Dedifferentiated amniotic fluid mesenchymal stem cell (primary cell): ENCODE results near the gene PPFIBP2.

Source experiments
- DNase-seq: peaks from one replicate; pipeline ENCODE4 v3.0.0-alpha.2; 2016; ENCODE audit errors: extremely low spot score

Gene PPFIBP2

DNA sequence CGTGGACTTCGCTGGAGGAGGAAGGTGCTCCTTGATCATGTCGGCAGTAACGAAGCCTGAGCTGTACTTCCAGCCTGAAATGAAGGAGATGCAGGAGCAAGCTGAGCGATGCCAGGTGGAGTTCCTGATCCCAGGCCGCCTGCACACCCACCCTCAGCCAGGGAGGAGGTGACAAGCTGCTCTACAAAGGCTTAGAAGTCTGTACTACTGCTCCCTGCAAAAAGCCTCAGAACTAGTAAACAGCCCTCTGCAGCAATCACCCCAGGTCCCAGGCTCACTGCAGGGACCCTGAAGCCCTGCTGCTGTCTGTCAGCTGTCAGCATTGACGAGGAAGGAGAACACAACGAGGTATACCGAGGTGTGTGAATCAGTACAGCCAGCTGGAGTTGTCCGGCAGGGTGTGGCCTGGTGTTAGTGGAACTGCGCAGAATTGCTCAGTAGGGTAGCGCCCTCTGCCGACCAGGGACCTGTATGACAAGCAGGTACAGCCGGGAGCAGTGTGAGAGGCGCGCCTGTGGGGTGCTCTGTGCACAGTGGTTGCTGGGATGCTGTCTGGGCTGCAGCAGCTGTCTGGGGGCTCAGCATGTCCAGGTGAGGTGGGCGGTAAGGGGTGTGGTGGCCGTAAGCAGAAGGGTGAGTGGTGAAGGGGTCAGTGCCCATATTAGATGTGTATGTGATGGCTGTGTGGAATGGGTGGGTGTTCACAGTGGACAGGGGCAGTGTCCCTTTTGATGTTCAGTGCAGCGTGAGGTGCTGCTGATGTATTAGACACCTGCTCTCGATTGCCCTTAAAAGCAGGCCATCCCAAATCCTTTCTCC lies 151.9 kb downstream of the PPFIBP2 start:
- DNase-seq = peak; percentile 40

DNA sequence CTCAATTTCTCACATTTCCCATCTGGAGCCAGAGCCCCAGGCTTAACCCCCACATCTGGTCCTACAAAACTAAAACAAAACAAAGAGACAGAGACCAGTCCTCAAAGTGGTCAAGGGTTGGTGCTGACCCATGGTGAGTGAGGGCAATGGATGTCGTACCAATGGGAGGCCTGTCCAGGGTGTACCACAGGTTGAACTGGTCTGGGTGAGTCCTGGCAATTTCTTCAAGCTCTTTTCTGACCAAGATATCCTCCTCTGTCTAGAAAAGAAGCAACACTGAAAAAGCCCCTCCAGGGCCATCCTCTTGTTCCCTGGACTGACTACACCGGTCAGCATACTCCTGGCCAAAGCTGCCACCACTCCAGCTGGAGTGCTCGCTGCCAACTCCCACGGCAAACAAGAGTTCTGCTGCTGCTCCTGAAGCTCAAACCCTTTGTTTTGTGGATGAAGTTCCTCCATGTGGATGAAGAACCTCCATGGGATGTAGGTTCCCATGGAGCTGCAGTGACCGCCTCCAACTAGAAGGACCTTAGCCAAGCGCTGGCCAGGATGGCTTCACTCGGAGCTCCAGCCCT lies 152.6 kb downstream of the PPFIBP2 start:
- DNase-seq = no peak

DNA sequence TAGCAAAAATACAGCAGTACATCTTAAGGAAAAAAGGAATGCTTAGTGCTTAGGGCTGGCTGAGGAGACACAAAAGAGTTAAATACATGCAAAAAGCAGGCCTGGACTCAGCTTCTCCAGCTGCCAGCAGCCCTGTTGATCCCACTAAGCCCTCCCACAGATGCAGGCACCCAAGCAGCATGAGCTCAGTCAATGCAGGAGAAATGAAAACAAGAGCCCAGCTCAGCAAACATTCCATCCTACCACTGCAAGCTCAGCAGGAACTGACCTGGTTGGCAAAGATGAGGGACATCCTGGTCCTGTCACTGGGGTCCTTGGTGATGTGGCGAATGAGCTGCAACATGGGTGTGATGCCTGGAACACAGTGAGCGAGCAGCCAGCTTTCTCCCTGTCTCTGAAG lies 153.7 kb downstream of the PPFIBP2 start:
- DNase-seq = no peak

DNA sequence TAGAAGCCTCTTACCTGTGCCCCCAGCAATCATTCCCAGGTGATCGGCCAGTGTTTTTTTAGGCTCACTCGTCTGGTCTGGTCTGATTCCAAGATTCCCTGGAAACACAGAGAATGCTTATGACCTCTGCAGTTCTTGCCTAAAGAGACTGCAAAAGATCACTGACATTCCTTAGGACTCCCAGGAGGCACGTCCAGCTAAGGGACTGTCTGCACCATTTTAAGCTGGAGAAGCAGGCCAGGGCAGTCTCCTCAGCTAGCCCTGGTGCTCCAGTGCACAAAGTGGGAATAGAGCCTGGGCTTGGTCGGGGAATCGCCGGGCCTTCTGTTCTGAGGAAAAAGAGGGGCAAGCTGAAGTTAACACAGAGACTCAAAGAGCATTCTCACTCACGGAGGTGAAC lies 154.7 kb downstream of the PPFIBP2 start:
- DNase-seq = no peak

DNA sequence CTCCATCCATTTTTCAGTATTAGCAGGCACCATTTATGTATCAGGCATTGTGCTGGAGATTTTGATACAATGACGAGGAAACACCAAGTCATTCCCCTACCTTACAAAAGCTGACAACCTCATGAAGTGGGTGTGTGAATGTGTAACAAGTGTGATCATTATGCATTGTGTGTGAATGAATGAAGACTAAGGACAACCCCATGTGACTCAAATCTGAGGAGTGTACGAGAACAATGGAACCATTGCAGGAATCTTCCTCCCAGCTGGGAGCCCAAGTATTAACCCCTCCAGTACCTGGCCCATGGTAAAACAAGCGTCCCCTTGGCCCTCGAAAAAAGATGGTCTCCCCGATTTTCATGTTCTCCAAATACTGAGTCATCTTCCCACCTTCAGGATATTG lies 155.1 kb downstream of the PPFIBP2 start:
- DNase-seq = no peak

DNA sequence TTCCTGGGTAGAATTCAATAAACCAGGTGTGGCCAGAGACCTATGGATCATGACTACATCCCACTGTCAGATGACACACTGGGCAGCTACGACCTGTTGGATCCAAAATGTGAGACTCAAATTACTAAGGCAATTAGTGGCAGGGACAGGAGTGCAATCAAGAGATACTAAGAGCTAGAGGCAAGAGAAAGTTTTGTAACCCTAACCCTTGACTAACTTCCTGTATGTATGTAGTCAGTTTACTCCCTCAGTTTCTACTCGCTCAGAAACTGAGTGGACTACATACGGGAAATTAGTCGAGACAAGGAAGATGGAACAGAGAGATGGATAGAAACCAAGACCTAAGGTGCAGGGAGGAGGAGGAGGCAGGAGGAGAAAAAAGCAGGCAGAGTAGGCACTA lies 156.8 kb downstream of the PPFIBP2 start:
- DNase-seq = no peak

DNA sequence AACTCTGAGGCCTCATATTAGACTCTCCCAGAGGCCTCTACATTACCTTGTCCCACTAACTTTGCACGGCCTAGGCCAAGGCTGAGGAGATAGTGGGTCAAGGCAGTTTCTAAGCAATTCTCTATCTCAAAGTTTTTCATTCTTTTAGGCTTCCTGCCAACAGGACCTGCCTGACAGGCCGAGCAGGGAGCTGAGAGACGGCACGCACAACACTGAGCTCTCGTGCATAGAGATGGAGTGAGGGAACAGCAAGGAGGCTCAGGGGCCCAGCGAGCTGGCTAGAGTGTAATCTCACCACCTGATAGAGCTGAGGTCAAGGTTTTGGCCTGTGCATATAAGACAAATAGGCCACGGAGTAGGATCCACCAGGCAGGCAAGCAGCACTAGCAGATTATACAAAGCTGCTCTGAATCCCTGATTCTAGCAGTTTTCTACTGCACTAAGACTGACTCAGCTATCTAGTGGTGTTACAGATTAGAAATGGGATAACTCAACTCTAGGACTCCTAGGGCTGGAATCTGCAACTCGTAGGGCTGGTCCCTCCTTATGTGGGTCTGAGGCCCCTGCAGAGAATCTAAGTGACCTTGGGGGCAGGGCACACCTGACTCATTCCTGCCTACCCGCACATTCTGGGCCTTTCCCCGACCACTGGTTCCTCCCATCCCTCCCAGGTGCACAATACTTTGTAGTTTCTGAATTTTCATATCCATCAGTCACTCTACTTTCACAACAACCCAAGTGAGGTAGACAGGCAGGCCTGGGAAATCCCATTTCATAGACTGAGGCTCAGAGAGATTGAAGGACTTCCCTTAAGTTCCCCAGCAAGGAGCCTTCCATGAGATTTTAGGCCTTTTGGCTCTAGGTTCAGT lies 157.8 kb downstream of the PPFIBP2 start:
- DNase-seq = no peak

DNA sequence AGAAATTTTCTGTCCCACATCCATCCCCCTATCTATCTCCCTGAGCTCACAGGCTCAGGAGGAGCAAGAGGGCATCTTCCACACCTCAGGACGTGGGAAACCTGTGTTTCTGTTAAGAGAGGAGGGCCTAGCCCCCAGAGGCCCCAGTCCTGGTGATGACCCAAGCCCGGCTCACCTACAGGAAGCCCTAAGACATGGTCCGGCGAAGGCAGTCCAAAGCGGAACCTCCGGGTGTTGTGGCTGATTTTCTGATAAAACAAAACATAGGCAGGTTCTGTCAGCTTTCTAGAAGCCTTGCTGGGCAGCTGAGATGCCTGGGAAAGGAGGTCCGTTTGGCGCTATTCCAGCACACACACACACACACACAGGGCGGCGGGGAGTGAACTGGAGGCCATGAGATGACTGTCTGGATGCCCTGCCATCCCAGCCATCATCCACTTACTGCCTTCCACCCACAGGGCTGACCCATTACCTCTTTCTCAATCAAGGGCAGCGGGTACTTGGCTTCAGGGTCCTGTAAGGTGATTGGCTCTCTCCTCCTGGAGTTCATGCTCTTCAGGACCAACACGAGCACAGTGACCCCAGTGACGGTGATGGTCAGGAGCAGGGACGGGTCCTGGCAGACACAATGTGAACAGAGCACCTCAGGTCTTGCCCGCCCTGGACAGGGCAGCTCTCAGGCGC lies 158.6 kb downstream of the PPFIBP2 start:
- no peak for DNase-seq

DNA sequence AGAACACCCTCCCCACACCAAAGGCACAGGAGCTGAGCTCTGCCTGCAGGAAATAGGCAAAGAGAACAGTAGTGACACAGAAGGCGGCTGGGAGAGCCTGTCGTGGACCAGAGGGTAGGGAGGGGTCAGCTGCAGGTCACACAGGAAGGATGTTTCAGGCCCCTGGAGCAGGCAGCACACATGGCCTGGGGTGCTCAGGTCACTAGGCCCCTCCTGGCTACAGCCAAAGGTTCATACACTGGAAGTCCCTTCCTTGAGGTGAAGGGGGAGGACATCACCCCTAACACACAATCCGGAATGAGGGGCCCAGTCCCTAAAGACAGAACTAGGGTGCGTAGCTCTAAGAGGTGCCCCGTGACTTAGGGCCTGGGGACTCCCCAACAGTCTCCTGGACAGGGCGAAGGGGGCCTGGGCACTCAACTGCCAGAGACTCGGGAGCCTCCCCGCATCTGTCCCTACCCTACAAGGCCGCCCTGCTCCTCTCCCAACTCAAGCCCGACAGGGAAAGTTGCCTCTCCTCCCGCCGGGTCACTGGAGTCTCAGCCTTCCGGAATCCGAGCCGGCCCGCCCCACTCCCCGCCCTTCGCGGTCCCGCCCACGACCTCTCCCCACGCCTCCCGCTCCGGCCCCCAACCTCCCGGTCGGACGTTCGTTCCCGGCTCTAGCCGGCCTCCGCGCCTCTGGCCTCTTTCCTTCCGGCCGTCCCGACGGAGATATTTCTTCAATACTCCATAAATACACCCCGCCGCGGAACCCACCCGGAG lies 159.3 kb downstream of the PPFIBP2 start, which contains the start of gene CYB5R2:
Gene CYB5R2, minus strand, starts transcription at position 541 of the 764 bp plus-strand sequence. CDS start 675 bp downstream, outside the sequence.
- no peak for DNase-seq

DNA sequence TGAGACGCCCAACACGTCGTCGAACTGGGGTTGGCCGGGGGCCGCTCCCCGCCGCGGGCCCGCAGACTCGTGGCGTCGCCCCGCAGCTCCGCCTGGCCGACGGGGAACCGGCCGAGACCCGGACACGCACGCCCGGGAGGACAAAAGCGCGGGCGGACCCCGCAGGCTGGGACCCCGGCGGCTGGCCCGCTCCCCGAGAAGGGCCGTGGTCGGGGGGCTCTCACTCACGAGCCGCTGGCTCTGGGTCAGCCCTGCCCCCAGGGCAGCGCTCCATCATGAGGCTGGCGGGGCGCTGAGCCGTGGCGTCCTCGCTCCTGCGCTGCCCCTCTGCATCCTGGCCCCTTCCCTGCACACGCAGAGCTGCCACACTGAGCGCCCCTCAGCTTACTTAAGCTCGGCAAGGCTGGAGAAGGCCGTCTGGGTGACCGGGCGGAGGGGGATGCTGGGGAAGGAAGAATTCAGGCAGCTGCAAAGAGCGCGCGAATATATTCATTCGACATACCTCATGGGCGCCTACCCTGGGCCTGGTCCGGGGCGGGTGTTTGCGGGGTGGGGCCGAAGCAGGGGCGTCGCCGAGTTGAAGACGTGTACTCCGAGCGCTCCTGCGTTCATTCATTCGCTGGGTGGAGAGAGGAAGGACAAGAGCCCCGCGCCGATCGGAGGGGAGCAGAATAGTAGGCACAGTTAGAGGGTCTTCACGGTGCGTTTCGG lies 160.1 kb downstream of the PPFIBP2 start:
- DNase-seq = no peak

DNA sequence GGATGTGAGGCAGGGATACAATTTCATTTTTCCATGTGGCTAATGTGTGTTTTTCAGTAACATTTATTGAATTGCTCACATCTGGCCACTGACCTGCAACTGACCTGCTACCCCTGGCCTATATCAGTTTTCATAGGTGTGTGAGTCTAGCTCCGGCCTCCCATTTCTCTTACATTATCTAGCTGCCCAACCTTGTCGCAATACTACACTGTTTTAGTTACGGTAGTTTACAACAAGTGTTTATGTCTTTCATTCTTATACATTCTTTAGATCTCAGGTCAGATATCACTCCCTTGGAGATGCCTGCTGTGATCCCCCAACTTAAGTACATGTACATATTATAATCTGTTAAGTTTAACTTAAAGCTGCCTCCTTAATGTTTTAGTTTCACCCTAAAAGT lies 161.8 kb downstream of the PPFIBP2 start:
- DNase-seq = no peak

DNA sequence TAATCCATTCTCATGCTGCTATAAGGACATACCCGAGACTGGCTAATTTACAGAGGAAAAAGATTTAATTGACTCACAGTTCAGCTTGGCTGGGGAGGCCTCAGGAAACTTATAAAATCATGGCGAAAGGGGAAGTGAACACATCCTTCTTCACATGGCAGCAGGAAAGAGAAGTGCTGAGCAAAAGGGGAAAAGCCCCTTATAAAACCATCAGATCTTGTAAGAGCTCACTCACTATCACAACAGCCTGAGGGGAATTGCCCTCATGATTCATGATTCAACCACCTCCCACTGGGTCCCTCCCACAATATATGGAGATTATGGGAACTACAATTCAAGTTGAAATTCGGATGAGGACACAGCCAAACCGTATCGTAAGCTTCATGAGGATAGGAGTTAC lies 163.3 kb downstream of the PPFIBP2 start:
- DNase-seq = peak; percentile 50

DNA sequence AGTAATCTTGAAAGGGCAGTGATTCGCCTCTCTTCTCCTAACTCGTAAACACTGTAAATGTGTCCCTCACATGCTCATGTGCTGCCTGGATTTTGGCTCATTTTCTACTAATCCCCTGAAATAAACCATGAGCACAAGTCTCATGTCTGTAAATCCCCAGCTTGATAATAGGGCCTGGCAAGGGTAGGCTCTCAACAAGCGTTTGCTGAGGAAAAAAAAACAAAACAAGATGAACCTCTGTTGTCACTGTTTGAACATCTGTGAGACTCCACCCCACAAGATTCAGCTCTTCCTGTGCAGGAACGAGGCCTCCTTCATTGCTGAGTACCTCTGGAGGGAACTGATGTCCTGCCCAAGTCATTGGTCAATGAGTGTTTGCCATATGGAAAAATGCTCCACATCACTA lies 164.0 kb downstream of the PPFIBP2 start:
- DNase-seq = no peak

DNA sequence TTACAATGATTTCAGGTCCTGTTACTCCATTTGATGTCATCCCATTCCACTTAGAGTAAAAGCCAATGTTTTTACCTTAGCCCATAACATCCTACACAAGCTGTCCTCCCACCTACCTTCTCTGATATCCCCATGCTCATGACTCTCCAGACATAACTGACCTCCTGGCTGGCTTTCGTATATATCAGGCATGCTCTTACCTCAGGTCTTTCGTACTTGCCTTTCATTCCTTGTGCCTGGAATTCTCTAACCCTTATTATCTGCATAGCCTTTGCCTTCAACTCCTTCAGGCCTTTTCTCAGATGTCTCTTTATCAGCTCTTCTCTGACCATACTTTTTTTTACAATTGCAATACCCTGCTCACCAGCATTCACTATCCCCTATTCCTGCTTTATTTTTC lies 169.8 kb downstream of the PPFIBP2 start:
- no peak for DNase-seq

DNA sequence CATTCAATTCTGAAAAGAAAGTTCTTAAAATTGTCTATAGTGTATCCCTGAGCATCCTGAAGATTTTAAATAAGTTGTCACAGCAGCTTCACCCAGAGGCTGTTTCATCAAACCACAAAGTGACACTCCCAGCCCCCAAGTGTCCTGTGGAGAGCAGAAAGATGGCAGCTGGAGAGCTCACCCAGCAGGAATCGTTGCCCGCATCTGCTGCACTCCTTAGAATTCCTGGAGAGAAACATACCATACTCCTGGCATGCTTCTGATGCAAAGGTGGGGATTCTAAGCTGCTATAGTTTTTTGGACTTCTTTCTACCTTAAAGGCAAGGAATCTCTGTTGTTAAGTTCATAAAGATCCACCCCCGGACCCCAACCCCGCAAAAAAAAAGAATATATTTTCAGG lies 173.0 kb downstream of the PPFIBP2 start:
- DNase-seq = no peak

DNA sequence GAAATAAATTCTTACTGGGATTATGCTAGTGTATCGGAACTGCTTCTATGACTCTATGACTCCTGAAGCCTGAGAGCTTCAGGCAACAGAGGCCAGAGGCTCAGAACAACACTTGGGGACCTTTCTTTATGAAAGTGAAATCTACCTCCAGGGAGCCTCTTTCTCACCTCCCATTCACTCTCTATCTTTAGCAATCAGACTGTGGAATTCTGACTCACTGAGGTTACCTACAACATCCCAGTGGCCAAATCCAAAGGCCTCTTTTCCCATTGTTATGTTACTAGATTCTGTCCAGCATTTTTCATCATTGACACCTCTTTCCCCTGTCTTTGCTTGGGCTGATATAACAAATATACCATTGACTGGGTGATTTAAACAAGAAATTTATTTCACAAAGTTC lies 173.6 kb downstream of the PPFIBP2 start:
- no peak for DNase-seq

DNA sequence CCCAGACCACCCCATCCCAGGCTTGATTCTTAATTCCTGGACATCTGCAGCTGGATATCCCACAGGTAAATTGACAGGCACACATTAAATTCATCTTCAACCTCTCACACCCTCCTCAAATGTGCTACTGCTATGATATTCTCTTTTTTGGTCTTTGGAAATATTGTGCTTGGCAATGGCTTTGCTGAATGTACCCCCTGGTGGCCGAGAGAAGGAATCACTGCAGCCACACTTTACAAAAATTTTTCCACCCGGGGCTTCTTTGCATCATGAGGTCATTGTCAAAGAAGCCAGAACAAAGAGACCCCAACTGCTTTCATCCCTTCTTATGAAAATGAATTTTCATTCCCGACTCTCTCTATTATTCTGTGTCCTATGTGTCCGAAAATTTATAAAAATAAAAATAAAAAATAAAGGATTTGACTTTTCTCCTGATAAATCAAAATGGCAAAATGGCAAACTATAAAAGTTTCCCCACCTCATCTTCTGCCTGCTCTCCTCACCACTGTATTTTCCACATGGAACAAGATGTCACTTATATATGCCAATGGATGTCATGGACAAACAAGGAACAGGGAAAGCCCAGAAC lies 174.5 kb downstream of the PPFIBP2 start:
- DNase-seq = peak; percentile 59

DNA sequence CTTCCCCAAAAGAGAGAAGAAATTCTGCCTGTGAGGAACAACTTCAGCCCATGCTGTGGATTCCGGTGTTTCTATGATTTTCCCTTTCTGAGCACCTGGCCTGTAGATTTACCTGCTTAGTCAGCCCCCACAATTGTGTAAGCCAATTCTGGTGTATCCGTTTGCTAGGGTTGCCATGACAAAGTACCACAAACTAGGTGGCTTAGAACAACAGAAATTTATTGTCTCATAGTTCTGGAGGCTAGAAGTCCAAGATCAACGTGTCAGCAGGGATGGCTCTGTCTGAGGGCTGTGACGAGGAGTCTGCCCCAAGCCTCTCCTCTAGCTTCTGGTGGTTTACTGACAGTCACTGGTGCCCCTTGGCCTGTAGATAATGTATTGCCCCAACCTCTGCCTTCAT lies 175.4 kb downstream of the PPFIBP2 start:
- DNase-seq = no peak

DNA sequence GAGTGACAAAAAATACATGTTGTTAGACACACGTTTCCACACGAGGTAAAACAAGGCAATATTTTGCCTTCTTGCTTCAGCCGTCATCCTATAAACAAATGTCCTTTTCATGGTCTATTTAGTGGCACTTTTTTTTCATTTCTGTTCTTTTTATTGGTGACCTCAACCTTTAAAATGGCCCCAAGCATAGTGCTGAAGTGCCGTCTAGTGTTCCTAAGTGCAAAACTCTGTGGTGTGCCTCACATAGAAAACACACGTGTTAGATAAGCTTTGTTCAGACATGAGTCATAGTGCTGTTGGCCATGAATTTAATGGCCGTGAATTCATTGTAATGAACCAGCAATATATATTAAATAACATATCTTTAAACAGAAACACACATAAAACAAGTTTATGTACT lies 176.8 kb downstream of the PPFIBP2 start:
- no peak for DNase-seq

DNA sequence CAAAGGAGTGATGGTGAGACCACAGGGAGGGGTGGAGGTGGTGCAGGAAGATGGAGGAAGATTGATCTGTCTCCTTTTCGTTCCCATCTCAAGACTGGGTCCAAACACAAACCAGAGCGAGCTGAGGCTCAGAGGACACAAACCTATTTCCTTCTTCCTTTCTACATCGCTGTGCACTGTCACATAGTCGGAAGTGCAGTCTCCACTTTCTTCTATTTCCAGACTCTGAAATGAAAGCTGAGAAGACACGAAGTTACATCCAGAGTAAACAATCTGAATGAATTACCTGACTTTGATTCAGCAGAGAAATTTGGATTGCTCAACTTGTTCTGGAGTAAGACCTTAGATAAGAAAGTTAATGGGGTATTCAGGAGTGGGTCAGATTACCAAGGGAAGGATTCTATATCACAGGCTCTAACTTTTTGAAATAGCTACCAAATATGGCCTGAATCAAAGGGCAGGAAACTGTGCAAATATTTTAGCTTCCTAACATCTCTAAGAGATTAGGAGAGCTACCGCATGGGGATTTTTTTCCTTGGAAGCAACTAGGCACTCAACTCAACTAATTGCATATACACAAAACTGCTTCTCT lies 178.1 kb downstream of the PPFIBP2 start:
- peak; percentile 17 for DNase-seq
